ENCODE data around the gene ANXA6.
"Not testable (repeated sequence)": the region's sequence is repeated elsewhere in the genome, so short reads cannot be mapped to it uniquely, and the experiment has no call there.

Gene ANXA6

DNA sequence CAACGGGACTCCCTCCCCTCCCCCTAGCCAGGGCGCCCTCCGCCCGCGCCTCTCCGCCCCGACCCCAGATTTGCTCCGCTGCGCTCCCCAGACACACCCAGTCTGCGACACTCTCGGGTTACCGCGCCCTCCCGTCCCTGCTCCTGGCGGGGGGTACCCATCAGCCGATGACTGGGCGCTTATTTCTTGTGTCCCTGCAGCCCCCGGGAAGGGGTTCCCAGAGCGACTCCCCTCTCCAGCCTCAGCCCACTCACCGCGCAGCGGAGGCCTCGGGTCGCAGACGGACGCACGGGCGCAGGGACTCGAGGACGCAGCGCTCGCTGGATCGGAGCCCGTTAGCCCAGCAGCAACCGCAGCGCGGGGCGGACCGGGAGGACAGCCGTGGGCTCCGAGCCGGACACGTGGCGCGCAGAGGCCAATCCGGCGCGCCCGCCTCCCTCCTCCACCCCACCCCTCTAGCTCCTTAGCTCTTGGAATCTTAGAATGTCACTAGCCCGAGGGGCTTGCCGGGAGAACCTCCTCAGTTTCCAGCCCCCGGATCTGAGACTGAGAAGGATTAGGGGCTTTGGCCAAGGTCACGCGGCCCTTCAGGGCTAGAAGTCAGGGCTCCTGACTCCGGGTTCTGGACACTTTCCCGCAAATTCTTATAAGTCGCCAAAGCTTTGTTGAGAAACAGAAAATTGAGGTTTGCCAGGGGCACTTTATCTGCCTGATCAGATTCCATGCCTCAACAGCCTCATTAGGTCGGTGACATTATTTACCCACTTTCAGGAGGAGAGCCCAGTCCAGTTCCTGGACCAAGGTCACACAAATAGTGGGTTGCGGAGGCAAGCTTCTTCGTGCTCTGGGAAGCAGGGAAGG is at the start of gene ANXA6:
ANXA6 (minus strand) TSS at position 354 of the 861 bp plus-strand sequence. CDS start 9,878 bp downstream, outside the sequence.
- DNase-seq, result no peak

DNA sequence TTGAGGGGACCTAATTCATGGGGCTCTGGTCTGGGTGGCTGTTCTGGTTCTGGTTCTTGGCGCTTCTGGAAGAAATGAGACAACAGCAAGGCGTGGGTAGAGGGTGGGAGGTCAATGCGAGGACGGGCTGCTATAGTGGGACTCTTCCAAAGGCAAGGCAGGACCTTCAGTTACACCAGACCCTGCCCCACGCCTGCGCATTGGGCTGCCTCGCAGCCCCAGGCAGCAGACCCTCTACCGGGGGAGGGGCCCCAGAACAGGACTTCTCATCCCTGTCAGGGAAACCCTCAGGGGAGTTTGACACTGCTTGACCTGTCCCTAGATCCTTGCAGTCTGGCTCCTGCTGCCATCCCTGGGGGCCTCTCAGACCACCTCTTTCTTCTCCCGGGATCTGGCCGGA is 47.8 kb upstream of the ANXA6 start:
- no peak for DNase-seq

DNA sequence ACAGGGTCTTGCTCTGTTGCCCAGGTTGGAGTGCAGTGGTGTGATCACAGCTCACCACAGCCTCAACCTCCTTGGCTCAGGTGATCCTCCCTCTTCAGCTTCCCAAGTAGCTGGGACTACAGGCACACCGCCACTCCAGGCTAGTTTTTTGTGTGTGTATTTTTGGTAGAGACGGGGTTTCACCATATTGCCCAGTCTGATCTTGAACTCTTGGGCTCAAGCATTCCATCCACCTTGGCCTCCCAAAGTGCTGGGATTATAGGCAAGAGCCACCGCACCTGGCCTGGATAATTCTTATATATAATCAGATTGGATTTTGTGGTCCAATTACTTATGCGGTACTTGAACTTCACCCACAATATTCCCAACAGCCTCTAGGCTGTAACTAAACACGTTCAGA is 46.5 kb upstream of the ANXA6 start:
- DNase-seq, result no peak

DNA sequence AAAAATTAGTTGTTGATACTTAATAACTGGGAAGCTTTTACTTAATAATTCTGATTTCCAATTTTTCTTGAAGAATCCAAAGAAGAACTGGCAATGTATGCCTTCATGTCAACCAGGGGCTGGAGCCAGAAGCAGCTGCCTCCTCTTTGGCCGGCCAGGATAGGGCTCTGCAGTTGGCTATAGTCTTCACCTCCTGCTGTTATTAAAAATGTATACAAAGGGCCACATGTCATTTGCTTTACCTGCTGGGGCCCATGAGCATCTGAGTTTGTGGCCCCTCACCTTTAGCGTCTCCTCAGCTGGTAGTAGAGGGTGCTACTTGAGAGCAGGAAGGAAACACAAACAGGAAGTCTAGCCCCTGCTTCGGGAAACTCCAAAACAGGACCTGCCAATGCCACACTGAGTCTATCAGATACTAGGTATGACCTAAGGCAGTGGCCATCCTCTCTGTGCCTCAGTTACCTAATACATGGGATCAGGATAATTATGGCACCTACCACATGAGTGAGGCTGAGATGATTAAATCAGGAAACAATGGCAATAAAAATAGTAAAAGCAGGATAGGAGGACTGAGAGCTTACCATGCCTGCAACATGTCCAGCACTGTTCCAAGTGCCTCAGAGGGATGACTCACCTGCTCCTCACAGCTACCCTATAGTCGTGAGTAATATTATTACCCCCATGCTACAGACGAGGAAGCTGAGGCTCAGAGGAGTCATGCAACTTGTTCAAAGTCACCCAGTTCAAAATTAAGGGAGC is 45.0 kb upstream of the ANXA6 start:
- no peak for DNase-seq

DNA sequence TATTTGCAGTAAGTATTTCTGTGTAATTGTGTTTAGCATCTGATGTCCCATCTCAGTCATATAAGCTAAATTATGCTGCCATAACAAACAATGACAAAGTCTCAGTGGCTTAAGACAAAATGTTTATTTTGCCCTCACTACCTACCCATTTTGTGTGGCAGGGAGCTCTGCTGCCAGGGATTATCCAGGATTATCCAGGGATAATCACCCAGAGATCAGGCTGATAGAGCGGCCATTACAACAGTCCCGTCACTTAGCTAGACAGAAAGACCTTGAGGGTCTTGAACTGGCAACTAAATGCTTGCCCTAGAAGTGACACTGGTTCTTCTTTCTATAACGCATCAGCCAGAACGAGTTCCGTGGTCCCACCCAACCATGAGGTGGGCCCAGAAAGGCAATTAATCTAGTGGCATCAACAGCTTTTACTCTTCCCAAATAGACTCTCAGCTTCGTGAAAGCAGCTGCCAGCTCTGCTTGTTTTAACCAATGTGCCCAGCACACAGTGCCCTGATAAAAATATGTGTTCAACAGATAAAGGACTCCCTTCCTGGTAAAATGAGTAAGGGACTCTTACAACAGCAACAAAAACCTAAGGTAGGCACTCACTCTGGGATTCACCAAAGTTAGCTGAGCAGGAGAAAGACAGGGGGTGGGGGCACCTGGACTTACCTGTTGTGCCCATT is 43.5 kb upstream of the ANXA6 start:
- no peak for DNase-seq

DNA sequence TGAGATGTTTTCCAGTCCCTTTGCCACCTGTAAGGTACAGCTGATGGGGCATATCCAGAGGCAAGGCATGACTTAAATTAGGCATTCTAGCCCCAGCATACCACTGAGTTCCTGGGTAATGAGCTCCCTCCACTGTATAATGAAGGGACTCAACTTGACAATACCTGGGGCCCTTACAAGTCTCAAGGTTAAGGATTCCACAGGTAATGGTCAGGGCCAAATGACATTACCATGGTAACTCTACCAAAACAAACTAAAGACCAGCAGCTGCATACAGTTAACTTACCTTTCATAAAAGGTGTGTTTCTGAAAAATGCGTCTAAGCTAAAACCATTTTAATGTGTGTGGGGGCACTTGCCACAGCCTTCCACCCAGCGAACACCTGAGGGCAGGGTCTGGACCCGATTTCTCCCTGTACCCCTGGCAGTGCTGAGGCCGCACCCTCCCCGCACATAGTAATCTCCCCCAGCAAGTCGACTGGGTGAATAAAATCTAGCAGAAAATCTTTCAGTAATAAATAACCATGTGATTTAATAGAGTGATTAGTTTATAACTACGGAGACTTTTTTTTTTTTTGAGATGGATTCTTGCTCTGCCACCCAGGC is 42.1 kb upstream of the ANXA6 start:
- no peak for DNase-seq

DNA sequence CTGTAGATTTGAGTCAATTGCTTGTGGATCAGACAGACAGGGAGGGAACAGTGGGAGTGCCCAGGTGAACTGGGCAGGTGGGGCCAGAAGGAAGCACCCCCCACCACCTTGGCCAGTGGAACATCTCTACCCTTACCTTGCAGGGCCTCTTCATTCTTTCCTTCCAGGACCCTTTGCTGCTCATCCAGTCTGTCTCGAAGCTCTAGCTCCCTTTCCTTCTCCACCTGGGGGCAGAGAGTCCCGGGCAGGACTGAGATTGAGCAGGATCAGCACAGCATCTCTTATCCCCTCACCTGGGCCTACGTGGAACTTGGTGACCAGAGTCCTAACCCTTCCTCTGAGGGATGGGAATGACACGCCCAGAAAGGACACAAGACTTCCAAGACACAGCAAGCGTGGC is 41.3 kb upstream of the ANXA6 start:
- DNase-seq, result no peak

DNA sequence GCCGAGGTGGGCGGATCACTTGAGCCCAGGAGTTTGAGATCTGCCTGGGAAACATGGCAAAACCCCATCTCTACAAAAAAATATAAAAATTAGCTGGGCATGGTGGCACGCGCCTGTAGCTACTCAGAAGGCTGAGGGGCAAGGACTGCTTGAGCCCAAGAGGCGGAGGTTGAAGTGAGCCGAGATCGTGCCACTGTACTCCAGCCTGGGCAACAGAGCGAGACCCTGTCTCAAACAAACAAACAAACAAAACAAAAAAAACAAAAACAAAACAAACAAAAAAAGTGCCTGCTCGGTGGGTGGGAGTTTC is 39.7 kb upstream of the ANXA6 start:
- DNase-seq, result not testable (repeated sequence)

DNA sequence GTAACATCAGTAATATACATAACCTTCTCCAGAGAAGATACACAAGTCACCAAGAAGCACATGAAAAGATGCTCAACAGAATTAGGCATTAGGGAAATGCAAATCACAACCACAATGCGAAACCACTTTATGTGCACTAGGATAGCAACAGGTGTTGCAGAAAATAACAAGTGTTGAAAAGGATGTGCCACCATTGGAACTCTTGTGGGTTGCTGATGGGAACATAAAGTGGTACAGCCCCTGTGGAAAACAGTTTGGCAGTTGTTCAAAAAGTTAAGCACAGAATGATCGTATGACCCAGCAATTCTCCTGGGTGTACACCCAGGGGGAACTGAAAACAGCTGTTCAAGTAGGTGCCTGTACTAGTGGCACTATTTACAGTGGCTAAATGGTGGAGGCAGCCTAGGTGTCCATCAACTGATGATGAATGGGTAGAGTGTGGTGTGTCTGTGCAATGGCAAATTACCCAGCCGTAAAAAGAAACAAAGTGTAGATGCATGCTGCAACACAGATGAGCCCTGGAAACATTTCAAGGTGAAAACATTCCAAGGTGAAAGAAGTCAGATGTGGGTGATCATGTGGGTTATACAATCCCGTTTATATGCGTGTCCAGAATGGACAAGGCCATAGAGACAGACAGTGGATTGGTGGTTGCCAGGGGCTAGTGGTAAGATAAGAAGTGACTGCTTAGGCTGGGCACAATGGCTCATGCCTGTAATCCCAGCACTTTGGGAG is 39.1 kb upstream of the ANXA6 start:
- no peak for DNase-seq

DNA sequence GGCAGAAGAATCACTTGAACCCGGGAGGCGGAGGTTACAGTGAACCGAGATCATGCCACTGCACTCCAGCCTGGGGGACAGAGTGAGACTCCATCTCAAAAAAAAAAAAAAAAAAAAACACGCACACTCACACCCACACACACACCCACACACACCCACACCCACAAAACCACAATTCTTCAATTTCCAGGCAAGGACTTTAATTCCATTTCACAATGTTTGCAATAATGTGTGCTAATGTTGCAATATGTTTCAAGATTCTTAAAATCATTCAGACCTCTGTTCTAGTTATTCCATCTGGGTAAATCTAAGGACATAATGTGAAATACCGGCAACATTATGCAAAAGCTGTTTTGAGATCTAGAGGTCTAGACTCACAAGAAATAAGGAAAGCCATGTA is 38.0 kb upstream of the ANXA6 start:
- DNase-seq, result no peak

DNA sequence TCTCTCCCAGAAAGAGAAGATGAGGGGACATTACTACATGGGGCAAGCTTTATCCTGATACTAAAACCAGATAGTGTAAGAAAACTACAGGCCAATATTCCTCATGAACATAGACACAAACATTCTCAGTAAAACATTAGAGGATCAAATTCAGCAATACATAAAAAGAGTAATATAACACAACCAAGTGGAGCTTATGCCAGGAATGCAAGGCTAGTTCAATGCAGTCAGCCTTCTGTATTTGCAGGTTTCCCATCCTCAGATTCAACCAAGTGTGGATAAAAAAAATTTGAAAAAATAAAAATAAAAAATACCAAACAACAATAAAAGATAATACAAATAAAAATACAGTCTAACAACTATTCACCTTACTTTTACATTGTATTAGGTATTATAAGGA is 35.0 kb upstream of the ANXA6 start:
- DNase-seq, result no peak

DNA sequence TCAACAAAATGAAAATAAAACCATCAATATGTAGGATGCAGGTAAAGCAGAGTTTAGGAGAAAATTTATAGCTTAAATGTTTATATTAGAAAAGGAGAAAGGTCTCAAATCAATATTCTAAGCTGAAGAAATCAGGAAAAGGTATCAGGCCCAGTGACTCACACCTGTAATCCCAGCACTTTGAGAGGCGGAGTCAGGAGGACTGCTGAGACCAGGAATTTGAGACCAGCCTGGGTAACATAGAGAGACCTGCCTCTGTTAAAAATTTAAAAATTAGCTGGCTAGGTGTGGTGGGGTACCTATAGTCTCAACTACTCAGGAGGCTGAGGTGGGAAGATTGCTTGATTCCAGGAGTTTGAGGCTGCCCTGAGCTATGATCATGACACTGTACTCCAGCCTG is 34.1 kb upstream of the ANXA6 start:
- no peak for DNase-seq

DNA sequence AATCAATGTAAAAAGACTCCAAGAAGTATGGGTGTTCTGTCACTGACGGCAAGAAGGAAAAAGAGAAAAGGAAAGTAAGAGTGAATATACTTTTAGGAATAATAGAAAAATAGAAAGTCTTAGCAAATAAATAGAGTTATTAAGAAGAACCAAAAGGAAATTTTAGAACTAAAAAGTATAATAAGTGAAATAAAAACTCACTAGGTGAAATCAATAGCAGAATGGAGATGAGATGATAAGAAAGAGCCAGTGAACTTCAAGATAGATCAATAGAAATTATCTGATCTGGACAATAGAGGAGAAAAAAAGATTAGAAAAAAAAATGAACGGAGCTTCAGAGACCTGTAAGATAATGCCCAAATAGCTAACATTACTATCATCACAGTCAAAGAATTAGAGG is 31.6 kb upstream of the ANXA6 start:
- DNase-seq, result no peak

DNA sequence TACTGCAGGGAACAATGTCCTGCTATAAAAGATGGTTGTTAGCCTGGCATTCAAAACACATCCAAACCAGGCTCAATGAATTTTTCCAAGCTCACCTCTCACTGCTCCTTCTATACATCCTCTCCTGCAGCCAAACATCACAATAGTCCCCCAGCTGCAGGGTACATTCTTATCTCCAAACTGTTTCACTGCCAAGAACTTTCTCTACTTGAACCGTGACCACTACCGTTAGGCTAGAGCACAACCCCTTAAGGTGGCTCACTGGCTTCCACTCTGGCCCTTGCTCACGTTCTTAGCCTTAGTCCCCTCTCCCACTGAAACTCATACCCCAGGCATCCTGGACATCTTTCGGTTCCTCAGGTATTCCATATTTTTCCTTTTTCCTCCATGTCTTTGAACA is 29.0 kb upstream of the ANXA6 start:
- no peak for DNase-seq

DNA sequence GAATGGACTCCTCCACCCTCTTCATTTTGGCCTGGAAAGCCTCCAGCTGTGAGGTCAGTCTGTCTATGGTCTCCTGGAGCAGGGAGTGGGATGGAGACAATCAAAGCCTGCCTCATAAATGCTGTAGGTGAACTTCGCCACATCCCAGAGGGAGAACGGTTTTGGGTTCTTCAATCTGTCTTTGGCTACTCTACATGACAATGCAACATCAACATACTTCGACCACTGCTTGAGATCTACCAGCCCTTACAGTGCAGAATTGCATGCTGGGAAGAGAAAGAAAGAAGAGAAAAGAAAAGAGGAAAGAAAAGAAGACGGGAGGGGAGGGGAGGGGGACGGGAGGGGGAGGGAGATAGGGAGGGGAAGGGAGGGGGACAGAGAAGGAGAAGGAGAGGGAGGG is 28.5 kb upstream of the ANXA6 start:
- DNase-seq, result no peak

DNA sequence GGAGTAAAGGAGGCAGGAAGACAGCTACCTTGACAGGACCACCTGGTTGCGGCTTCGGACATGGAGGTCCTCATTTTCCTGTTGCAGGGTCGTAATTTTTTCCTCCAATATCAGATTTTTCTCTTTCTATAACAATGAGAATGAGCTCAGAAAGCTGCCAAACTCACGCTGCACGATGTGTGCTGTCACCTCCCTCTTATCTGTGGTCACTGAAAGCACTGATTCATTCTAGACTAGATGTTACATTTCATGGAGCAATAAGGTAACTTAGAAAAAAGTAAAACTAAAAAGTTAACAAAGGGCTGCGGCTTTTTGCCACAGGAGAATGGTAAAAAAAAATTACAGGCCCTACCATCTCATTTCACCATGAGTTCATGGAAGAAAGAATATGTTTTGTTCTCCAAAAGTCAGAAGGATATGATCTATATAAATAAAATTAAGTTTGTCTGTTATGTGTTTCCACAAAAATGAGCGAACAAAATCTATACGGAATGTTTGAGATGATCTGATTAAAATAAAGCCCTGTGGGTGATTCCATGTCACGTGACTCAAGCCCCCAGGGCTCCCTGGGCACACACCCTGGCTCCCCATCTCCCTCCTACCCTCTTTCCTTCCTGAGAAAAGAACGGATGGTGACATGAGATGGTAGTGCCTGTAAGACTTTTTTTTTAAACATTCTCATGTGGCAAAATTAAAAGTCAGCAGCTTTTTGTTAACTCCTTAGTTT is 26.9 kb upstream of the ANXA6 start:
- no peak for DNase-seq

DNA sequence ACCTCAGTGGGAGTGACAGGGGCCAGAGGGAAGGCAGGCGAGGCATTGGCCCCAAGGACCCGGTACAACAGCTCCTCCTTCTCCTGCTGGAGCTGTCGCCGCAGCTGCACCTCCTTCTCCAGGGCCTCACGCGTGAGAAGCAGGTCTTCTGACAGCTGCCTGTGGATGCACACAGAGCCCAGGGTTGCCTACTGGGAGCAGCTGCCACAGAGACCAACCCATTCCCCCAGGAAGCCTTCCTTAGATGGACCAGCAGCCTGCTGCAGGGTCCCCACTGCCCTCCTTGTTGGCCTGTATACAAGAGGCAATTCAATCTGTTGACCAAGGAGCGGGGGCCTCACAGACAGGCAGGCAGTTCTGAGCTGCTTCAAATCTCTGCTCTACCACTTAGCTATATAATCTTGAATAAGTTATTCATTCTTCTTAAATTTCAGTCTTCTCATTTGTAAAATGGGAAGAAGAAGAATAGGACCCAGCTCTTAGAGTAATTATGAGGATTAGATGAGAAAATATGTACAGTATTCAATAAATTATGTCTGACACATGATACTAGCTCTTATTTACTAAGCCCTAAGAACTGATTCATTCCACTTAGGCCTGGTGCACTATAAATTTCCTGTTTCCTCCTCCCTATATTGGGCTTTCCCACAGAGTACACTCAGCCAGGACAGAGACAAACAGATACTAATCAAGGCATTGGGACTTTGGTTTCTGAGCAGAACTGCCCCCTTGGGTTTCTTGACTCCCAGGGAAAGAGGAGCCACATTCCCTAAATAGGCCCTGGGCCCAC is 26.1 kb upstream of the ANXA6 start:
- no peak for DNase-seq

DNA sequence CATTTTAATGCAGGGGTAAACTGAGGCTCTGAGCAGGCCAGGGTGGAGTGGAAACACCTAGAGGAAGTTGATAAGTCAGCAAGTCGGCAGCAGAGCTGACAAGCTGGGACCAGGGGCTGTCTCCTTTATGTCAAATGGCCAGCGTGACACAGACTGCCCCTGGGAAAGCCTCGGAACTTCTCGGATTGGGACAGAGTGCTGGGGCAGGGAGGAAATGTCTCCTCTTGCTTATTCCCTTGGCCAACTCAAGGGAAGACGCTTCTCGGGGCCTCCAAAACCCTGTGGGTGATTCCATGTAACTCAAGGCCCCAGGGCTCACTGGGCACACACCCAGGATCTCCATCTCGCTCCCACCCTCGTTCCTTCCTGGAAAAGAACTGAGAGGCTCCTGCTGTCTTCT is 25.4 kb upstream of the ANXA6 start:
- no peak for DNase-seq

DNA sequence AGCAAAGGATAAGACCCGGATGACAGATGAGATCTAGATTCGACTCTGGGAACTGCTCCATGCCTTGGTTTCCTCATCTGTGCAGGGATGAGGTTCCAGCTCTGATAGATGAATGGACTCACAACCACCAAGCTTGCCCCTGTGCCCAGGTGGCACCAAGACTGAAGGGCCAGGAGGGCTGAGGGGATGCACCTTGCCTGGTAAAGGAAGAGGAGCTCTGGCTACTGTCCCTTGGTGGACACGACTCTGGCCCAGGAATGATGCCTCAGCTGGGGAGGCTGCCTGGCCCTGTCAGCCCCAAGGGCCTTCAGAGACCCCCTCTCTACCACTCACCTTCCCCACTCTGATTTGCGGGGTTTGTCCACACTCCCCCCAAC is 24.9 kb upstream of the ANXA6 start:
- no peak for DNase-seq

DNA sequence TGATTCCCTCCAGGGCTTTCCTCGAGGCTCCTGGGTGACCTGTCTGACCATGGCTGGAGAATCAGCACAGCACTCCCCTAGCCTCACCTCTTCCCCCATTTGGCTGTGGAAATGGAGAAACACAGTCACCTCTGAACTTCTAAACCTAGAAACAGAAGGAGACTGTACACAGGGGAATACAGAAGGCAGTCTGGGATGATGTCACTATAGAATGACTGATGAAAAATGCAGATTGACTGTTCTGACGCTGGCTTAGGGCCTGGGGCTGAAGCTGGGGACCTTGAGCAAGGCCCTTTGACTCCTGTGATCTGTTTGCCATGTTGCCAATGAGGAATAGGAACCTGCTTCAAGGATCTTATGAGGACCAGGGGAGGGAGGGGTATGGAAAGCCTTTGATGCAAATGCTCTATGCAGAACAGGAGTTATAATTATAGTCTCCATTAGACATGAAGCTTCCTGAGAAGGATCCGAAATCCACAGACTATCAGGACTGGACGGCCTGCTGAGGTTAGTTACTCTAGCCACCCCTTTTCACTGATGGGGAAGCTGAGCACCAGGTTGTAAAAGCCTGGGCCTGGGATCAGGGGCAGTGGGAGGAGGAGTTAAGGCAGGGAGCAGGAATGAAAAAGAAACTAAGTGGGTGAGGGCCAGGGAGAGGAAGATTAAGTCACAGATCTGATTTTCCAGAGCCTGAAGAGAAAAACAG is 24.4 kb upstream of the ANXA6 start:
- DNase-seq, result no peak

DNA sequence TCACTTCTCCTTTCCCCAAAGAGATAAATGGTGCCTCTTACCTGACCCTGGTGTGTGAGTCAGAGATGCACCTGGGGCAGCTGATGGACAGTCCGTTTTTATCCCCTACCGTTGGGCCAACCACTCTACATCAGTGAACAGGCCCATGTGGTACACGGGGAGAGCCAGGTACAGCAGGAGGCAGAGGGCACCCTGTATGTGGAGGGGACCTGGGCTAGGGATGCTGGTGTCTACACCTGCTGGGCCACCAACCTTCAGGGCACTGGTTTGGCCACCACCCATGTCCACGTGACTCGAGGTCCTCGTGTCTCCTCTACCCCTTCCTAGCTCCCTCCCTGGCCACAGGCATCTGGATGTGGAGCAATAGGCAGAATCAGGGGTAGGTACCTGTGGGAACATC is 22.7 kb upstream of the ANXA6 start:
- DNase-seq, result no peak

Data from NCI-H1930 (cell line).